22Rv1 (cell line): ENCODE measurements around the gene SYTL3.

ENCODE experiments used
- ZFX ChIP-seq: fragments of 450-650 bp; IDR thresholded peaks from 2 replicates; pipeline ENCODE4 v1.6.1; 2017; ENCODE audit warnings: antibody characterized with exemption, borderline replicate concordance
- TF ChIP-seq, protein P1 (sequence below): fragments of 450-650 bp; IDR thresholded peaks from 2 replicates; pipeline ENCODE4 v1.5.1; 2017; ENCODE audit warnings: mild to moderate bottlenecking

DNA sequence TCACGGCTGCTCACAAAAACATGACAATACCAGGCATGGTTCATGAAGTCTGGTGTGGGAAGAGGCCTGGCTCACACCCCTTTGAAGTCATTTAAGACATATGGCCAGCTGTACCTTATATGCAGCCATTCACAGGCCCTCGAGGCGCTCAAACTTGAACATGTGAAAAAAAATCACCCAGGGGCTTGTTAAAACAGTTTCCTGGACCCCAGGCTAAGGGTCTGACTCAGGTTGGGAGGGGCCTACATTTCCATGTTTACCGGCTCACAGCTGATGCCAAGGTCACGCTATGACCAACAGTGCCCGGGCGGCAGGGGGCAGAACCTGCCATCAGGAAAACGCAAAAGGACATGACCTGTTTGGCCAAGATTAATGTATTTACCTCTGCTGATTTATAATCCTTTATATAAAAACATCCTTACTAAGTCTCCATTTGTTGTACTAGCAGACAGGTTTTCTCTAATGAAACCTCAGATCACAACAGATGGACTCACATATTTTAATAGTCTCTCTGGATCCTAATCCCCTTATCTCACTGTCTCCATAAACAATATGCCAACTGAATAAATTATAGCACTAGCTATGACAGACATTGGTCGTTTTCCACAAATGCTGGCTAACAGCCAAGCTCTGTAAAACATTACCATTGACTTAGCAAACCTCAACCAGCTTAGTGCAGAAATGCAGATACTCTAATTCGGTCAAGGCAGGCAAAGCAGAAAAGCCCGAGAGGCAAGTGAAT is 149.4 kb downstream of the SYTL3 start:
- TF ChIP-seq, protein P1, sequence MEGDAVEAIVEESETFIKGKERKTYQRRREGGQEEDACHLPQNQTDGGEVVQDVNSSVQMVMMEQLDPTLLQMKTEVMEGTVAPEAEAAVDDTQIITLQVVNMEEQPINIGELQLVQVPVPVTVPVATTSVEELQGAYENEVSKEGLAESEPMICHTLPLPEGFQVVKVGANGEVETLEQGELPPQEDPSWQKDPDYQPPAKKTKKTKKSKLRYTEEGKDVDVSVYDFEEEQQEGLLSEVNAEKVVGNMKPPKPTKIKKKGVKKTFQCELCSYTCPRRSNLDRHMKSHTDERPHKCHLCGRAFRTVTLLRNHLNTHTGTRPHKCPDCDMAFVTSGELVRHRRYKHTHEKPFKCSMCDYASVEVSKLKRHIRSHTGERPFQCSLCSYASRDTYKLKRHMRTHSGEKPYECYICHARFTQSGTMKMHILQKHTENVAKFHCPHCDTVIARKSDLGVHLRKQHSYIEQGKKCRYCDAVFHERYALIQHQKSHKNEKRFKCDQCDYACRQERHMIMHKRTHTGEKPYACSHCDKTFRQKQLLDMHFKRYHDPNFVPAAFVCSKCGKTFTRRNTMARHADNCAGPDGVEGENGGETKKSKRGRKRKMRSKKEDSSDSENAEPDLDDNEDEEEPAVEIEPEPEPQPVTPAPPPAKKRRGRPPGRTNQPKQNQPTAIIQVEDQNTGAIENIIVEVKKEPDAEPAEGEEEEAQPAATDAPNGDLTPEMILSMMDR = peak; percentile 65
- no peak for TF ChIP-seq ZFX
